Fibroblast of mammary gland (primary cell): Measurements from ENCODE around the gene NCOA6.
A peak's percentile ranks its signal among the peaks of the same experiment; 100 is the strongest.

Experiments
- DNase-seq: peaks from one replicate; pipeline ENCODE4 v3.0.0-alpha.2; 2010; ENCODE audit warnings: low read depth
- H3K4me3 ChIP-seq: 2 replicates; pipeline ENCODE4 v1.5.1; 2011; ENCODE audit warnings: low read depth, mild to moderate bottlenecking, low read length, moderate library complexity; ENCODE audit not compliant: control insufficient read depth
- TF ChIP-seq, protein P1 (sequence below): conservative IDR thresholded peaks from 2 replicates; pipeline ENCODE4 v1.5.1; 2011; ENCODE audit warnings: low read depth, low read length, inconsistent platforms; ENCODE audit not compliant: control insufficient read depth, insufficient read depth

NCOA6 gene

DNA sequence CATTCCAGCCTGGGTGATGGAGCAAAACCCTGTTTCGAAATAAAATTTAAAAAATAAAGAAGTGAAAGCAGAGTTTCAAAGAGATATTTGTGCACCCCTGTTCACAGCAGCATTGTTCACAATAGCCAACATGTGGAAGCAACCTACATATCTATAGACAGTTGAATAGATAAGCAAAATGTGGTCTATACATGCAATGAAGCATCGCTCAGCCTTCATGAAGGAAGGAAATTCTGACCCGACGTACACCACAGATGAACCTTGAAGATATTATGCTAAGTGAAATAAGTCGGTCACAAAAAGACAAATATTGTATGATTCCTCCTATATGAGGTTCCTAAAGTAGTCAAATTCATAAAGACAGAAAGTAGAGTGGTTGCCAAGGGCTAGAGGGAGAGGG is 6.5 kb upstream of the NCOA6 start:
- TF ChIP-seq, protein P1, sequence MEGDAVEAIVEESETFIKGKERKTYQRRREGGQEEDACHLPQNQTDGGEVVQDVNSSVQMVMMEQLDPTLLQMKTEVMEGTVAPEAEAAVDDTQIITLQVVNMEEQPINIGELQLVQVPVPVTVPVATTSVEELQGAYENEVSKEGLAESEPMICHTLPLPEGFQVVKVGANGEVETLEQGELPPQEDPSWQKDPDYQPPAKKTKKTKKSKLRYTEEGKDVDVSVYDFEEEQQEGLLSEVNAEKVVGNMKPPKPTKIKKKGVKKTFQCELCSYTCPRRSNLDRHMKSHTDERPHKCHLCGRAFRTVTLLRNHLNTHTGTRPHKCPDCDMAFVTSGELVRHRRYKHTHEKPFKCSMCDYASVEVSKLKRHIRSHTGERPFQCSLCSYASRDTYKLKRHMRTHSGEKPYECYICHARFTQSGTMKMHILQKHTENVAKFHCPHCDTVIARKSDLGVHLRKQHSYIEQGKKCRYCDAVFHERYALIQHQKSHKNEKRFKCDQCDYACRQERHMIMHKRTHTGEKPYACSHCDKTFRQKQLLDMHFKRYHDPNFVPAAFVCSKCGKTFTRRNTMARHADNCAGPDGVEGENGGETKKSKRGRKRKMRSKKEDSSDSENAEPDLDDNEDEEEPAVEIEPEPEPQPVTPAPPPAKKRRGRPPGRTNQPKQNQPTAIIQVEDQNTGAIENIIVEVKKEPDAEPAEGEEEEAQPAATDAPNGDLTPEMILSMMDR: no peak
- no peak for DNase-seq
- H3K4me3 ChIP-seq: no peak overlapping the region

DNA sequence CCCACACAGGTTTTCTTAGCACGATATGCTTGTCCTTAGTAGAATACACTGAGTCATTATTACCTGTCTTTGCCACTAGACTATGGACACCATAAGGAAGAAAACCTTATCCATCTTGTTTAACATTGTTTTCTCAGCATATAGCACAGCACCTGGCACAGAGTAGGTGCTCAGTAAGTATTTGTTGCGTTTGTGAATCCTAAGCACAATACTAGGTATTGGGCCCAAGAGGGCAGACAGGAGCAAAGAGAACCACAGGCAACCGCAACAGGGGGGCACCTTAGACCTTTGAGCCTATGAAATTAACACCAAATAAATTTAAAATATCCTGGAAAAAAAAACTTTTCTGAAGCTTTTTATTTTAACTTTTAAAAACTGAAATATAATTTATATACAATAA is 3.7 kb upstream of the NCOA6 start:
- TF ChIP-seq, protein P1: no peak

DNA sequence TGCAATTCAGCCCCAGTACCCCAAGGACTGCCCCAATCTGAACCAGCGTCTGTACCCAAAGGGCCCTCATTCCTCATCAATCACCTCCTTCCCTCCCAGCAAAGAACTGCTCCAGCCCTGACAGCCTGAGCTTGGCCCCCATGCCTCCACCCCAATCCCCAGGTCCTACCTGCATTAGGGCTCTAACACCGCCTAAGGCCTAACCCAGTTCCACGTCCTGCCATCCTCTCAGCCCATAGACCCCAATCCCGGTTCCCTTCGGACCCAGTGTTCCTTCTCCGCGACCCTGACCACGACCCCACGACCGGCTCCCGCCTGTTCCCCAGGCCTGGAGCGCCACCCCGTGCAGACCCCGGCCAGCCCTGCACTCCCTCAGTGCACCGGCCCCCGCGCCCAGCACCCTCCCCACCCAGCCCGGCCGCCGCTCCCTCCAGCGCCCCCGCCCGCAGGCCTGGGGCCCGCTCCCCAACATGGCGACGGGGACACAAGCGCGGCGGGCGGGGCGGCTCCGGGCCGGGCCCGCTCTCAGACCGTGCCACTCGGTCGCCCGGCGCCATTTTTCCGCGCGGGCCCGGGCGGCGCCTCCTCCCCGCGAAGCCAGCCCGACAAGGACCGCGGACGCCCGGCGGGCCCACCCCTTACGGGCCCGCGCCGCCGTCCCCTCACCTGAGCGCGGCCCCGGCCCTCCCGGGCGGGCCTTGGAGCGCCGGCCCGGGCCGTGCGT is 483 bp downstream of the NCOA6 start:
- TF ChIP-seq, protein P1: no peak
- peak; percentile 16 for DNase-seq
- peak overlapping the region; percentile 81 for H3K4me3 ChIP-seq

More for the DNA sequence above, 3.7 kb upstream of the NCOA6 start:
- DNase-seq: no peak
- no peak overlapping the region for H3K4me3 ChIP-seq

DNA sequence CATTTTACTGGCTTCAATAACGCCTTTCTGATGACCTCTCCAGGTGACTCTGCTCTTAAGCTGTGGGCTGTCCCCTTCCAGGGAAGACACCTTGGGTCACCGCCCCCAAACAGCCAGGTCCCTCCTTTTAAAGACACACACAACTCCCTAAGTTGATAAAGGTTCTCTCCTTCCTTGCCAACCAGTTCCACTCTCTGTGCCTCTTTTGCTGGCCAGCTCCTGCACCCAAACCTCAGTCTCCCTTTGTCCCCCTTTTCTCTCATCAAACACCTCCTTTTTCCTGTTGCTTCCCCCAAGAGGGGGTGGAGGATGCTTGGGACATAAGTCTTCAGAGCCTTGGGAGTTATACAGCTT is 1.0 kb downstream of the NCOA6 start:
- H3K4me3 ChIP-seq: peak overlapping the region; percentile 81
- TF ChIP-seq, protein P1: no peak
- peak; percentile 44 for DNase-seq

DNA sequence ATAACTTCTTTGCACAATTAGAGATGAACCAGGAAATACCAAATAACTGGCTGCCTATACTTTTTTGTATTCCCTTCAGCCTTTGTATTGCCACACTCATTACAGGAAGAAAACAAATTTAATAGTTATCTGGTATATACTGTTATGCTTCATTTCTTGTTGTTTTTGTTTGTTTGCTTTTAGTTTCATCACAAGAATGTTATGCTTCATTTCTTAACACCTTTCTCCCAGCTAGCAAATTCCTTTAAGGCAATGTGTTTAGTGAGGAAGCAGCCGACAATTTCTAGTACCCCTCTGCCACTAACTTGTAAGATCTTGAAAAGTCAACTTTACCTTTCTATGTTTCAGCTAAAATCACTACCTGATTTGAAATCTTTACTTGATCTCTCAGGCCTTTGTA is 1.4 kb downstream of the NCOA6 start:
- no peak for DNase-seq
- H3K4me3 ChIP-seq: peak overlapping the region; percentile 81
- TF ChIP-seq, protein P1: no peak

DNA sequence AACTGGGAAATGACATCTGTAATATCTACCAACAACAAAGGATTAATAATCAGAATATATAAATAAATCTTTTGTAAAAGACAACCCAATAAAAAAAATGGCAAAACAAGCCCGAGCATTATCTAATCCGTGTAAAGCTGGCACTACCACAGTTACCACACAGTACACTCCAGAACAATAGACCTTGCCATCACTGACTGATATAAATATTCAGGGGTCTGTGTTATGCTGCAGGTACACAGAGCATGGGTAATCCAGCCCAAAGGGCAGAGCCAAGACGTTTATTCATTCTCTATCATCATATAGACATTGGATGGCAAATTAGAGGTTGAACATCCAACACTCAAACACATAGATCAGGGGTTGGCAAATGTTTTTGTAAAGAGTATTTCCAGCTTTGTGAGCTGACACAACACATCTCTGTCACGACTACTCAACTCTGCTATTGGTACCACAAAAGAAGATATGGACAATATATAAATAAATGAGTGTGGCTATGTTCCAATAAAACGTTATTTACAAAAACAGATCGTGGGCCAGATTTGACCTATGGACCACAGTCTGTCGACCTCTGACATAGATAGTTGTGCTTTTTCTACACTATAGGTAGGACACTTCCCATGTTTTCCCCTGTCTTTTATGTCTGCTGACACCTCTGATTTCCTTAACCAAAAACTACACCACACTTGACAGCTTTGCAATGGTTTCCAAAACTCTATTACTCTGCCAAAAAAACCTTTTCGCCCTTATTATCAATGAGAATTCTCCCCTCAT is 4.5 kb downstream of the NCOA6 start:
- TF ChIP-seq, protein P1: no peak
- H3K4me3 ChIP-seq: no peak overlapping the region
- DNase-seq: no peak
